ENCODE measurements around the gene ZNF280B. TPM values are rescaled to one million over a fixed set of nuclear protein-coding genes. Genes with fewer than 3 reads are reported as not detected.
"Not testable (repeated sequence)": the region's sequence is repeated elsewhere in the genome, so short reads cannot be mapped to it uniquely, and the experiment has no call there.

ZNF280B gene
- total RNA-seq, 1 experiment from 2014 or later, result 1.8 TPM

GRCh38 chr22:22442928-22443709, 65.4 kb downstream of the ZNF280B start:
- Histone ChIP-seq H3F3A (ENCODE audit: insufficient read depth, low read depth) (no peaks in the 10 kb centered on the region), H3K27me3 (ENCODE audit: insufficient read depth, low read depth) (peaks cover 15% of the 10 kb centered on the region), H4K20me1 (ENCODE audit: insufficient read depth) (no peaks in the 10 kb centered on the region), H3K4me3 (no peak overlapping the region), H3K4me2 (no peak overlapping the region), H3K36me3 (ENCODE audit: low read depth) (no peaks in the 10 kb centered on the region), H3K79me2 (ENCODE audit: low read depth) (no peaks in the 10 kb centered on the region), H3K27ac (no peak overlapping the region), H3K9me2 (ENCODE audit: insufficient read depth) (no peaks in the 10 kb centered on the region), H3K4me1 (replicated peaks; ENCODE audit: insufficient read depth) (no peaks in the 10 kb centered on the region), H3K9me3 (ENCODE audit: insufficient read depth, low read depth) (no peaks in the 10 kb centered on the region), H2AFZ (no peak overlapping the region)
- TF ChIP-seq EZH2 (IDR thresholded peaks at IDR 0.05; ENCODE audit: low read depth) (no peak), CTCF (conservative IDR thresholded peaks at IDR 0.05) (no peak)
- intact Hi-C loops (cut with micrococcal nuclease; ENCODE audit: unreplicated experiment), result no loop called here
- ChIA-PET POLR2A (ENCODE audit: unreplicated experiment) (no interaction called here), CTCF (no interaction called here)
- no TSS peak for BruUV-seq (replicated peaks)
- DNase-seq, result no peak

GRCh38 chr22:22441626-22442025, 66.9 kb downstream of the ZNF280B start:
- CTCF ChIA-PET; POLR2A ChIA-PET (ENCODE audit: unreplicated experiment); H2AFZ ChIP-seq; H3K79me2 ChIP-seq (ENCODE audit: low read depth); H3F3A ChIP-seq (ENCODE audit: insufficient read depth, low read depth); DNase-seq; H4K20me1 ChIP-seq (ENCODE audit: insufficient read depth); H3K9me2 ChIP-seq (ENCODE audit: insufficient read depth); H3K4me3 ChIP-seq; H3K4me1 ChIP-seq (replicated peaks; ENCODE audit: insufficient read depth); H3K9me3 ChIP-seq (ENCODE audit: insufficient read depth, low read depth); H3K27ac ChIP-seq; BruUV-seq (replicated peaks); intact Hi-C loops (cut with micrococcal nuclease; ENCODE audit: unreplicated experiment); H3K36me3 ChIP-seq (ENCODE audit: low read depth); H3K4me2 ChIP-seq: not testable (repeated sequence)
- peaks cover 12% of the 10 kb centered on the region; the same call in 1 of the 2 replicates for H3K27me3 ChIP-seq (ENCODE audit: insufficient read depth, low read depth)

- no peaks in the 10 kb centered on the region for H3F3A ChIP-seq (ENCODE audit: insufficient read depth, low read depth)
- no peak overlapping the region for H3K4me2 ChIP-seq
- CTCF ChIA-PET, result no interaction called here
Observed at GRCh38 chr22:22440188-22440587, 68.4 kb downstream of the ZNF280B start.

More at GRCh38 chr22:22440188-22440587, 68.4 kb downstream of the ZNF280B start:
- Histone ChIP-seq H3K9me2 (ENCODE audit: insufficient read depth) (no peaks in the 10 kb centered on the region), H3K27ac (no peak overlapping the region), H3K36me3 (ENCODE audit: low read depth) (no peaks in the 10 kb centered on the region), H3K4me3 (no peak overlapping the region), H3K9me3 (ENCODE audit: insufficient read depth, low read depth) (no peaks in the 10 kb centered on the region), H3K4me1 (replicated peaks; ENCODE audit: insufficient read depth) (no peaks in the 10 kb centered on the region), H3K79me2 (ENCODE audit: low read depth) (no peaks in the 10 kb centered on the region), H4K20me1 (ENCODE audit: insufficient read depth) (no peaks in the 10 kb centered on the region), H3K27me3 (ENCODE audit: insufficient read depth, low read depth) (0 out of 2 replicates have a peak, but pooled peaks cover 6% of the 10 kb centered on the region), H2AFZ (no peak overlapping the region)
- intact Hi-C loops (cut with micrococcal nuclease; ENCODE audit: unreplicated experiment), result no loop called here
- no TSS peak for BruUV-seq (replicated peaks)
- no peak for DNase-seq
- POLR2A ChIA-PET (ENCODE audit: unreplicated experiment), result no interaction called here
- TF ChIP-seq CTCF (conservative IDR thresholded peaks at IDR 0.05) (no peak), EZH2 (IDR thresholded peaks at IDR 0.05; ENCODE audit: low read depth) (no peak)

Other genes with a start within 250 kb of the ZNF280B start
- not detected in 2 replicates for gene ZNF280A, start 11.5 kb upstream of the ZNF280B start, total RNA-seq (2021)
- not detected in 2 replicates for gene PRAME, start 50.5 kb upstream of the ZNF280B start, total RNA-seq (2021)
- not detected in 2 replicates for gene GGTLC2, start 135.9 kb upstream of the ZNF280B start, total RNA-seq (2021)